IMR-90 (cell line): ENCODE results near the gene TMEM161B. TPM values are rescaled to one million over a fixed set of nuclear protein-coding genes. Genes with fewer than 3 reads are reported as not detected.

Source experiments
- ATAC-seq: fragments of 200-7000 bp; cut with Tn5 transposase; 2 replicates; pipeline ENCODE4 v1.9.1; 2020; ENCODE audit warnings: low read depth, mild to moderate bottlenecking, moderate library complexity
- BruUV-seq: library from RNA; stranded (reverse); fragments of 400-500 nt; replicated peaks from 2 replicates; lab custom pipeline; 2021; lab: Mats Ljungman, UMichigan
- CTCF ChIA-PET: fragments of 300-600 bp; formaldehyde crosslinking; extraction: SDS; loops from one replicate; lab custom pipeline; 2021; ENCODE audit warnings: antibody characterized with exemption; lab: Yijun Ruan, JAX
- POLR2A ChIA-PET: fragments of 300-600 bp; sonication (Branson Sonifier 250); formaldehyde crosslinking; loops from one replicate; lab custom pipeline; 2022; ENCODE audit warnings: antibody characterized with exemption; ENCODE audit not compliant: unreplicated experiment; lab: Charles Lee
- DNase-seq: peaks from one replicate; pipeline ENCODE4 v3.0.0; 2013
- H2AFZ ChIP-seq: replicated peaks from 2 replicates; pipeline ENCODE3; 2013; ENCODE audit warnings: low read length, mild to moderate bottlenecking; ENCODE audit not compliant: poor library complexity
- H2AK5ac ChIP-seq: 2 replicates; pipeline ENCODE4 v1.6.1; 2013; ENCODE audit warnings: low read depth, low read length, inconsistent platforms
- H2AK9ac ChIP-seq: replicated peaks from 2 replicates; pipeline ENCODE3; 2013; ENCODE audit warnings: mild to moderate bottlenecking, low read depth, low read length, moderate library complexity; ENCODE audit not compliant: poor library complexity
- H2BK120ac ChIP-seq: 2 replicates; pipeline ENCODE4 v1.6.1; 2013; ENCODE audit warnings: low read depth, low read length, inconsistent platforms
- H2BK15ac ChIP-seq: 3 replicates; pipeline ENCODE4 v1.6.1; 2013; ENCODE audit warnings: low read depth, low read length, inconsistent platforms
- H2BK20ac ChIP-seq: 2 replicates; pipeline ENCODE4 v1.6.1; 2013; ENCODE audit warnings: low read depth, mild to moderate bottlenecking, inconsistent platforms, low read length, moderate library complexity
- H2BK5ac ChIP-seq: 2 replicates; pipeline ENCODE4 v1.6.1; 2013; ENCODE audit warnings: mild to moderate bottlenecking, low read depth, low read length, inconsistent platforms; ENCODE audit not compliant: poor library complexity, severe bottlenecking
- H3K14ac ChIP-seq: replicated peaks from 2 replicates; pipeline ENCODE4 v1.6.1; 2013; ENCODE audit warnings: low read depth, low read length, inconsistent platforms
- H3K18ac ChIP-seq: 2 replicates; pipeline ENCODE4 v1.6.1; 2013; ENCODE audit warnings: low read depth, low read length, control low read depth
- H3K23ac ChIP-seq: 2 replicates; pipeline ENCODE4 v1.6.1; 2013; ENCODE audit warnings: low read depth, low read length, inconsistent platforms
- H3K27ac ChIP-seq: 2 replicates; pipeline ENCODE4 v1.5.1; 2013; ENCODE audit warnings: mild to moderate bottlenecking, control low read depth, low read length; ENCODE audit not compliant: insufficient read depth
- H3K27me3 ChIP-seq: 2 replicates; pipeline ENCODE4 v1.6.1; 2013; ENCODE audit warnings: low read length; ENCODE audit not compliant: control insufficient read depth, insufficient read depth
- H3K36me3 ChIP-seq: 2 replicates; pipeline ENCODE4 v1.6.1; 2013; ENCODE audit warnings: low read length, mixed read lengths; ENCODE audit not compliant: control insufficient read depth, insufficient read depth
- H3K4ac ChIP-seq: 2 replicates; pipeline ENCODE4 v1.6.1; 2013; ENCODE audit warnings: low read depth, low read length, inconsistent platforms
- H3K4me1 ChIP-seq: 2 replicates; pipeline ENCODE4 v1.6.1; 2013; ENCODE audit warnings: low read length, mixed read lengths; ENCODE audit not compliant: control insufficient read depth, insufficient read depth
- H3K4me2 ChIP-seq: 2 replicates; pipeline ENCODE4 v1.6.1; 2013; ENCODE audit warnings: low read depth, mild to moderate bottlenecking, control low read depth, low read length, moderate library complexity
- H3K4me3 ChIP-seq: 2 replicates; pipeline ENCODE4 v1.5.1; 2013; ENCODE audit warnings: low read depth, mild to moderate bottlenecking, control low read depth, low read length, moderate library complexity; ENCODE audit not compliant: insufficient read depth
- H3K56ac ChIP-seq: 2 replicates; pipeline ENCODE4 v1.6.1; 2013; ENCODE audit warnings: low read length, inconsistent platforms; ENCODE audit not compliant: insufficient read depth; ENCODE audit errors: extremely low read depth
- H3K79me1 ChIP-seq, 2 experiments: 2 replicates each; pipeline ENCODE4 v1.6.1; 2013; ENCODE audit warnings: low read length in 2 of 2, inconsistent platforms in 1 of 2, low read depth in 1 of 2
- H3K9ac ChIP-seq: 2 replicates; pipeline ENCODE4 v1.6.1; 2013; ENCODE audit warnings: low read depth, low read length, control low read depth
- H3K9me1 ChIP-seq: 2 replicates; pipeline ENCODE4 v1.6.1; 2013; ENCODE audit warnings: low read length, inconsistent platforms; ENCODE audit not compliant: insufficient read depth
- H3K9me3 ChIP-seq: 2 replicates; pipeline ENCODE4 v1.6.1; 2013; ENCODE audit warnings: low read length; ENCODE audit not compliant: control insufficient read depth, insufficient read depth
- H4K20me1 ChIP-seq: 2 replicates; pipeline ENCODE4 v1.6.1; 2013; ENCODE audit warnings: low read length, inconsistent platforms; ENCODE audit not compliant: insufficient read depth
- H4K5ac ChIP-seq: 2 replicates; pipeline ENCODE4 v1.6.1; 2013; ENCODE audit warnings: mild to moderate bottlenecking, low read depth, low read length, control low read depth
- H4K8ac ChIP-seq, 2 experiments: 2 replicates each; pipeline ENCODE4 v1.6.1; 2013; ENCODE audit warnings: low read depth in 2 of 2, low read length in 2 of 2, control low read depth in 1 of 2, inconsistent platforms in 1 of 2
- H4K91ac ChIP-seq: 2 replicates; pipeline ENCODE4 v1.6.1; 2013; ENCODE audit warnings: low read depth, low read length, inconsistent platforms; ENCODE audit not compliant: insufficient read depth
- MAFK ChIP-seq: IDR thresholded peaks from 2 replicates; pipeline ENCODE4 v1.6.1; 2012; ENCODE audit warnings: low read depth, low read length, improper control_type of control experiment
- SMC3 ChIP-seq: fragments of 150-350 bp; IDR thresholded peaks from 2 replicates; pipeline ENCODE4 v1.6.1; 2016; ENCODE audit warnings: low read depth, mild to moderate bottlenecking, antibody characterized with exemption, low read length, moderate library complexity
- WGBS, 2 experiments: methylation state at CpG; one replicate each; pipeline versions ENCODE4 v1.1.5 to v1.1.7; 2013; ENCODE audit warnings: missing lambda C conversion rate in 2 of 2; ENCODE audit not compliant: insufficient read length in 1 of 2; ENCODE audit errors: extremely low coverage in 2 of 2; 5-methylcytosine and 5-hydroxymethylcytosine counted together
- dilution Hi-C: fragments of 300-500 bp; cut with HindIII; formaldehyde crosslinking; loops from one replicate; pipeline ENCODE4 v1.14.3; 2018; ENCODE audit warnings: low sequenced_read_pairs; ENCODE audit not compliant: unreplicated experiment
- in situ Hi-C: fragments of 300-500 bp; cut with MboI; formaldehyde crosslinking; loops from 3 replicates; pipeline ENCODE4 v1.14.3; 2019; ENCODE audit warnings: low sequenced_read_pairs, inconsistent platforms, mixed read lengths
- intact Hi-C: fragments of 100-400 bp; cut with micrococcal nuclease; formaldehyde crosslinking; loops from 2 replicates; pipeline ENCODE4 v1.10.0; 2022
- polyA plus RNA-seq, 3 experiments: library from polyadenylated mRNA; depleted of rRNA; stranded (reverse); fragments of >200 nt; gene quantifications; 2 replicates each; pipeline ENCODE4 v1.2.3, GENCODE V29; 2012; ENCODE audit warnings: low replicate concordance in 1 of 3
- total RNA-seq: library from RNA; depleted of rRNA; stranded (reverse); fragments of >200 nt; gene quantifications from 2 replicates; pipeline ENCODE4 v1.2.3, GENCODE V29; 2012

The TMEM161B gene
- total and polyA plus RNA-seq, 2 of the 4 experiments (the other 2 are of a cell fraction), result 7.4 to 9.3 TPM

DNA sequence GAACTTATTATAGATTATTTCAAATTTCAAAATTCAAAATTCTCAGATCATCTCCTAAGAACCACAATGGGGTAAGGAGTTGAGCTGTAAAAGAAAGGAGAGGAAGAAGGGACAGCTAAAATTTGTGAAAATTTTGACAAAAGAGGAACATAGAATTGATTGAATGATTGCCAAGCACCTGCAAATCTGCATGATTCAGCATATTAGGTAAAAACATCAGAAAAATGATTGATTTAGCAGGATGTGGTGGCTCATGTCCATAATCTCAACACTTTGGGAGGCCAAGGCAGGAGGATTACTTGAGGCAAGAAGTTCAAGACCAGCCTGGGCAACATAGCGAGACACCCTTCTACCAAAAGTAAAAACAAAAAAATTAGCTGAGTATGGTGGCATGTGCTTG lies 14.3 kb downstream of the TMEM161B start:
- Histone ChIP-seq H2AK5ac (no peak overlapping the region), H3K23ac (no peak overlapping the region), H3K18ac (no peak overlapping the region), H4K20me1 (peaks cover 2% of the 10 kb centered on the region; the same call in 1 of the 2 replicates), H2BK120ac (no peak overlapping the region), H3K9me1 (no peaks in the 10 kb centered on the region), H4K91ac (no peak overlapping the region), H3K4me1 (no peaks in the 10 kb centered on the region), H3K27me3 (no peaks in the 10 kb centered on the region), H3K4me3 (no peak overlapping the region), H2BK20ac (no peak overlapping the region), H3K79me1 (peaks cover 15 to 37% of the 10 kb centered on the region in 2 experiments), H3K4ac (no peak overlapping the region), H2AK9ac (no peak overlapping the region), H3K9me3 (no peaks in the 10 kb centered on the region), H3K27ac (no peak overlapping the region), H3K4me2 (no peak overlapping the region), H4K8ac (no peak overlapping the region), H3K14ac (no peak overlapping the region), H2BK5ac (no peak overlapping the region), H3K9ac (no peak overlapping the region), H2AFZ (no peak overlapping the region), H4K5ac (no peak overlapping the region), H3K56ac (no peak overlapping the region), H2BK15ac (no peak overlapping the region), H3K36me3 (no peaks in the 10 kb centered on the region)
- DNase-seq (no peak), ATAC-seq (no peak)
- TF ChIP-seq SMC3 (no peak), MAFK (0 out of 2 replicates have a peak, but pooled peaks have one; percentile 7)
- intact Hi-C loops (no loop called here), in situ Hi-C loops (no loop called here), dilution Hi-C loops (no loop called here)
- WGBS, 2 experiments, result no CpG with 5 or more reads among the region's 1 CpG
- POLR2A ChIA-PET, result no interaction called here
- CTCF ChIA-PET, result no interaction called here
- BruUV-seq, result no TSS peak
